ENCODE data around the gene TECPR2.
A peak's percentile ranks its signal among the peaks of the same experiment; 100 is the strongest.
"Not testable (repeated sequence)": the region's sequence is repeated elsewhere in the genome, so short reads cannot be mapped to it uniquely, and the experiment has no call there.

The TECPR2 gene, protein sequence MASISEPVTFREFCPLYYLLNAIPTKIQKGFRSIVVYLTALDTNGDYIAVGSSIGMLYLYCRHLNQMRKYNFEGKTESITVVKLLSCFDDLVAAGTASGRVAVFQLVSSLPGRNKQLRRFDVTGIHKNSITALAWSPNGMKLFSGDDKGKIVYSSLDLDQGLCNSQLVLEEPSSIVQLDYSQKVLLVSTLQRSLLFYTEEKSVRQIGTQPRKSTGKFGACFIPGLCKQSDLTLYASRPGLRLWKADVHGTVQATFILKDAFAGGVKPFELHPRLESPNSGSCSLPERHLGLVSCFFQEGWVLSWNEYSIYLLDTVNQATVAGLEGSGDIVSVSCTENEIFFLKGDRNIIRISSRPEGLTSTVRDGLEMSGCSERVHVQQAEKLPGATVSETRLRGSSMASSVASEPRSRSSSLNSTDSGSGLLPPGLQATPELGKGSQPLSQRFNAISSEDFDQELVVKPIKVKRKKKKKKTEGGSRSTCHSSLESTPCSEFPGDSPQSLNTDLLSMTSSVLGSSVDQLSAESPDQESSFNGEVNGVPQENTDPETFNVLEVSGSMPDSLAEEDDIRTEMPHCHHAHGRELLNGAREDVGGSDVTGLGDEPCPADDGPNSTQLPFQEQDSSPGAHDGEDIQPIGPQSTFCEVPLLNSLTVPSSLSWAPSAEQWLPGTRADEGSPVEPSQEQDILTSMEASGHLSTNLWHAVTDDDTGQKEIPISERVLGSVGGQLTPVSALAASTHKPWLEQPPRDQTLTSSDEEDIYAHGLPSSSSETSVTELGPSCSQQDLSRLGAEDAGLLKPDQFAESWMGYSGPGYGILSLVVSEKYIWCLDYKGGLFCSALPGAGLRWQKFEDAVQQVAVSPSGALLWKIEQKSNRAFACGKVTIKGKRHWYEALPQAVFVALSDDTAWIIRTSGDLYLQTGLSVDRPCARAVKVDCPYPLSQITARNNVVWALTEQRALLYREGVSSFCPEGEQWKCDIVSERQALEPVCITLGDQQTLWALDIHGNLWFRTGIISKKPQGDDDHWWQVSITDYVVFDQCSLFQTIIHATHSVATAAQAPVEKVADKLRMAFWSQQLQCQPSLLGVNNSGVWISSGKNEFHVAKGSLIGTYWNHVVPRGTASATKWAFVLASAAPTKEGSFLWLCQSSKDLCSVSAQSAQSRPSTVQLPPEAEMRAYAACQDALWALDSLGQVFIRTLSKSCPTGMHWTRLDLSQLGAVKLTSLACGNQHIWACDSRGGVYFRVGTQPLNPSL (N-terminal part only)

GRCh38 chr14:102362545-102363181, at the start of gene TECPR2, which contains the start of gene CINP:
Gene TECPR2 (plus strand): TSS chr14:102362941. CDS start chr14:102376722, 13,781 bp downstream.
Gene CINP (minus strand): TSS chr14:102362890. CDS start chr14:102362851, 39 bp downstream.
- peak; percentile 87 for DNase-seq

DNA sequence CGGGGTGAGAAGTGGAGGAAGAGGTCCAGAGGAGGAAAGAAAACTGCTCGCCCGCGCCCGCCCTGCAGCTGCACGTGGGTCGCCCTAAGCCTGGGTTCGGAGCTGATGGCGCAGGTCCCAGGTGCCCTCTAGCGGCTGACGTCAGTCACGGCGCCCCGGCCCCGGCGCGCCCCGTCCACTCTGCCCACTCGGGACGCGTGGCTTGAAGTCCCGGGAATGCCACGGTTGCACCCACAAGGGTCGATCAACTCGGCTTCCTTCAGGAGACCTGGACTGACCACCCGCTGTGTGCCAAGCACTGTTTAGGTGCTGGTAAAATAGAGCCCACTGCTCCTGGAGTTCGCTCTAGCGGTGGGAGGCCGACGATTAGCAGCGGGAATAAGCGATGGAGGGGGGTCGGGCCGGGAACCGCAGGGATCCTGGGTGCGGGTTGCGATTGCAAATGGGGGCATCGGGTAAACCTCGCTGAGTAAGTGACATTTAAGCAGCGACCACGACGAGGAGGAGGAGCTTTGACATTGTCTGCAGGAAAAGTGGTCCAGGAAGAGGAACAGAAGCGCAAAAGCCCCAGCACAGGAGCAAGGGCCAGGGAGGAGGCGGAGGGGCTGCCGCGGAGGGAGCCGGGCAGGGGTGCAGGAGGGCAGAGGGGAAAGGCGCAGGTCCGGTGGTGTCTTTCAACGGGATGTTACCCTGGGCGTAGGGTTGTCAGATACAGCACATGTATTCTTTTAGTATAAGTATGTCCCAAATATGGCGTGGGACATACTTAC, 48.3 kb upstream of the TECPR2 start:
- peak; percentile 55 for DNase-seq

GRCh38 chr14:102315121-102315520, 47.6 kb upstream of the TECPR2 start:
- no peak for DNase-seq

DNA sequence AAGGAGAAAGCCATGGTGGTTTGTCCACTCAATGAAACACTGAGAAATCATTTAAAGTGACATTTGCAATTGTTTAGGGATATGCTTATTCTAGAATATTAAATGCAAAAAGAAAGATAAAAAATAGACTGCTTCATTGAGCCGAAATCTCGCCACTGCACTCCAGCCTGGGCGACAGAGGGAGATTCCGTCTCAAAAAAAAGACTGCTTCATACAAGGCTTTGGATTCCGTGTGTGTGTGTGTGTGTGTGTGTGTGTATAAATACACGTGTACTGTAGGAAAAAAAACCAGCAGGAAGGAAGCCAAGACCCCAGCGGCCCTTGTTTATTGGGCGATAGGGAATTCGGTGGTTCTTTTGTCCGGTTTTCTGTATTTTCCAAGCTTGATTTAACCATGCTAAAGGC, 46.4 kb upstream of the TECPR2 start:
- DNase-seq = peak; percentile 29

DNA sequence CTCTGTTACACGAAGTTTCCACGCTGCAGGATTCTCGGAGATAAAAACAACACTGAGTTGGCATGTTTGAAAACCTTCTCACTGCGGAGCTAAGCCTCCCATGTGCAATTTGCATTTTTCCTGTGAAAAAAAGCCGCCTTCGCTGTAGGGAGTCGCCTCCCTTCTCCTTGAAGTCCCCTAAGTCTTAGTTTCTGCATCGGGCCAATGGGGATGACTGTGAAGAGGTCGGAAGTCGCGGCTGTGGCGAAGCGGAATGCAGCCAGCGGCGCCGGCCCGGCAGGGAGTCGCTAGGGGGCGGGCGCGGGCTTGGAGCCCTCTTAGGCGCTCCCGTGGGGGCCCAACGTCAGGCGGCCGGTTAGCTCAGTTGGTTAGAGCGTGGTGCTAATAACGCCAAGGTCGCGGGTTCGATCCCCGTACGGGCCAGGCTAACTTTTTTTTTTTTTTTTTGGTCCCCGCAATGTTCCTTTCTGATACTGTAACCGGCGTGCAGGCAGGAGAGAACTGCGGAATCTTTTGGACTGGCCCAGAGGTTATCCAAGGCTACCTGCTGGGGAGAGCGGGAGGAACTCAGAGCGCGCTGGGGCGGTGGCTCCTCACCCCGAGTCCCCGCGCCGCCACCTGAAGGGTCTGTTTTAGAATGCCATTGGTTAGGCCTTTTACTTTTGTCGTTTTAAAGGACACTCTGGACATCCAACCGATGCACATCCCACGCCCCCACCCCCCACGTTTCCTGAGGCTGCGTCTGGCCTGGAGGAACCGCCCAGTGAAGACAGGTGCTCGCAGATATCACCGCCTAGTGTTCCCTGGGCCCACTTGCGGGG, 45.8 kb upstream of the TECPR2 start:
- peak; percentile 67 for DNase-seq

DNA sequence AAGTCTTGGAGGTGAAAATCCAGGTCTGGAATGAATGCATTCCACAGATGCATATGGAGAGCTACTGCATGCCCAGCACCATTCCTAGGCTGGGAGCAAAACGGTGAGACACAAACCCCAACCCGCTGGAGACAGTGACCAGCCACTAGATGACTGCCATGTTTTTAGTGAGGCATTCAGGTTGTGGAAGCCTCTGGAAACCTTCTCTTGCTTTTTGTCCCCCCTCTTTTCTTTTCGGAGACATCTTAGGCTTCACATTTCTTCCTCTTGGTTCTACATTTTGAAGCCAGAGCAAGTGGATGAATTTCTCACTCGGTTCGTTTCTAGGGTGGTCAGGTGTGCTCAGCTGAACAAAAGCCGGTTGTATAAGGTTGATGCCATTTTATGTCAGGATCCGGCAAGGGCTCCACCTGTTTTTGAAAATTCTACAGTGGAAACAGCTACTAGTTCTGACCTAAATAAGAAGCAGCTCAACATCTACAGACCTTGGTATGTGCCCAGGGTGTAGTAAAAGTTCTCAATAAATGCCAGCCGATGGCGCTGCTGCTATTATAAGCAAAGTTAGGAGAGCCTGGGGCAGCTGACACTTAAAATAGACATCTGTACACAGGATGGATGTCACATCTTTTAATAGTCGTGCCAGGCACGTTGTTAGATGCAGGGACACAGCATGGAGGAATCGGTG, 45.0 kb upstream of the TECPR2 start:
- peak; percentile 28 for DNase-seq

GRCh38 chr14:102318781-102319276, 43.9 kb upstream of the TECPR2 start:
- DNase-seq = no peak

DNA sequence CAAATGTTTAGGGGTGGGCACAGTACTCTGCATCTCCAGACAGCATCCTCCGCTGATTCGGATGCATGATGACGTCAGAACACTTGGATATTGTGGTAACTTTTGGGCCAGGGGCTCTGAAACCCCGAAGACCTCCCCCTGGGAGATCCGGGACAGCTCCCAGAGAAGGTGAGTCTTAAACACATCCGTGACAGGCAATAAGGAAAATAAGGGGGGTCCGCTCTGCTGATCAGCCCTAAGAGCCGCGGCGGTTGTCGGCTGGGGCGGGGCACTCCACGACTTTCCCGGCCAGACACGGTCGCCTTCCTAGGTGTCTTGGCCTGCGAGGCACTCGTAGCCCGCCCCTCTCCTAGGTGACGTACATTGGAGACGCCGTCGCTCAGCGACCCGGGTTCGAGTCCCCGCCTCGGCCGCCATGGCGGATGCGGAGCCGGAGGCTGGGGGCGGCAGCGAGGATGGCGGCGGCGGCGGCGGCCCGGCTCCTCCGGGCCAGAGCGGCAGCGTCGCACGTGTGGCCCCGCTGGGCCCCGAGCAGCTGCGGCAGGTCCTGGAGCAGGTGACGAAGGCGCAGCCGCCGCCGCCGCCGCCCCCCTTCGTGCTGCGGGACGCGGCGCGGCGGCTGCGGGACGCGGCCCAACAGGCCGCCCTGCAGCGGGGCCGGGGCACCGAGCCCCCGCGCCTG, 43.2 kb upstream of the TECPR2 start, which contains the start of gene ZNF839:
TSS of gene ZNF839 (plus strand) at position 396 of the 682 bp plus-strand sequence. CDS start at position 416, 20 bp downstream.
- peak; percentile 61 for DNase-seq

- DNase-seq = no peak
Measured at GRCh38 chr14:102320033-102320660, 42.6 kb upstream of the TECPR2 start.

GRCh38 chr14:102320671-102321455, 41.9 kb upstream of the TECPR2 start:
- DNase-seq = no peak

DNA sequence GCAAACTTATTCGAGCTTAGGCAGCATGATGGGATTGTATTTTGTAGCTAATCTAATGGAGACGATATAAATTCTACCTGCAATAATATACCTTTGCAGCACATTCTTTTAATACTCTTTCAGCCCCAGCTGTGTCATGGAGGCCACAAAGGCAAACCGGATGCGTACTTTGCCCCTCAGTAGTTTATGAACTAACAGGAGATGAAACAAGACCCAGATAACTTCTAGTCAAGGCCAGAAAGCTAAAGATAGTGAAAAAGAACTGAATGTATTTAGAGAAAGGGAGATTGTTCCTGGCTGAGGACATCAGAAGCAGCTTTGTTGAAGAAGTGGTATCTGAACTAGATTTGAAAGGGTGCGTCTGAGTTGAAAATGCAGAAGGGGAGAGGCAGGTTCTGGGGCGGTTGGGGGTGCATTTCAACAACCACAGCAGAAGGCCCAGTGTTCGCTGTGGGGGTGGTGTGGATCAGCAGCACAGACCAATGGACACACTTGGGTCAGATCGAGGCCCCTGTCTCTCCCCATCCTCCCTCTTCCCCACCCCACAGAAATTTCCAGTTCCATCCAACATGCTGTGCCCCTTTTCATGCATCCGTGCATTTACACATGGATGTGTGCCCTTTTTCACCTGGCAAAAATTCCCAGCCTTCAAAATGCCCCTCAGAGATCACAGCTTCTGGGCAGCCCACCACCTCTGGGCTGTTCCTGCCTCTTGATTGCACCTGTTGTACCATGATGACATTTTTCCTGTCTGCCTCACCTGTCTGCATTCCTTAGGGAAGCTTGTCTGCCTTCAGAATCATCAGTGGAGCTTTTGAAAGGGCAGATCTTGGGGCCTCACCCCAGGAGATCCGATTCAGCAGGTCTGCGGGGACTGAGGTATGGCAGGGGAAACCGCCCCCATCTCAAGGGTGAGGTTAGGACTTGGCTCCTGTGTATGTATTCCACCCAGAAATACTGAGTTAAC, 41.0 kb upstream of the TECPR2 start:
- DNase-seq = no peak

DNA sequence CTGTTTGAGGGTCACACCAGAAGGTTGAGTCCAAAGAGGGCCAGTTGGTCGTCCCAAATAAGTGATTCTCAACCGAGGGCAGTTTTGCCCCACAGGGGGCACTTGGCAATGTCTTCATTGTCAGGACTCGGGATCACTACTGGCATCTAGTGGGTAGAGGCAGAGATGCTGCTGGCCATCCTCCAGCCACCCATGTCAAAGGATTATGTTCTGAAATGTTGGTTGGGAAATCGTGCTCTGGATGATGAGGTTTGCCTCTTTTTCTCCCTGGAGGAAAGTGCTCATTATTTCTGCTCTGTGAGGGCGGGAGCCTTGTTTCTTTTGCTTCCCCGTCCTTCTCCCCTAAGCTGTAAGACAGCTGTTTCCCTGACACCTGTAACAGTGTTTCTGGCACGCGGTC, 39.6 kb upstream of the TECPR2 start:
- DNase-seq = no peak

DNA sequence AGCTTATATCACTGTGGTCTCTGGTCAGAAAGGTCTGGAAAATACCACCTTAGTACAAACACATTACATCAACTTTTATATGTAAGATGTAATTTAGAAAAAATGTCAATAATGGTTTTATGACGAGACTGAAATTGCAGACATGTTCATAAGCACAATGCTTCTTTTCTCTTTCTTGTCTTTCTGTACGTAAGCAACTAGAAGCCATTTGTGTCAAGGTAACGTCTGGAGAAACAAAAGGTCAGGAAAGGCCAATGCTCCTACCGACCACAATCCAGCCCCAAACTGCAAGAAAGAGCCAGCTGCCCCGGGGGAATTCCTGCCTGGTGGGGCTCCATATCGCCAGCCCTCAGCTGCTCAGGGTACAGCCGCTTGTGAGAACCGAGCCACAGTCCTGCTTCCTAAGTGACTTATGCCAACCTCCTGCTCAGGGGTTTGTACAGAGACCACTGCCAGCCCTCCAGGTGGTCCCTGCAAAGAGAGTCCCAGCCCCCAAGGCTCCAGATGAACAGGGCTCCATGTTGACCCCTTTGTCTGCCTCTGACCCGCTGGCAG, 36.9 kb upstream of the TECPR2 start:
- DNase-seq = no peak

- DNase-seq = no peak
Measured at GRCh38 chr14:102326583-102326982, 36.2 kb upstream of the TECPR2 start.

DNA sequence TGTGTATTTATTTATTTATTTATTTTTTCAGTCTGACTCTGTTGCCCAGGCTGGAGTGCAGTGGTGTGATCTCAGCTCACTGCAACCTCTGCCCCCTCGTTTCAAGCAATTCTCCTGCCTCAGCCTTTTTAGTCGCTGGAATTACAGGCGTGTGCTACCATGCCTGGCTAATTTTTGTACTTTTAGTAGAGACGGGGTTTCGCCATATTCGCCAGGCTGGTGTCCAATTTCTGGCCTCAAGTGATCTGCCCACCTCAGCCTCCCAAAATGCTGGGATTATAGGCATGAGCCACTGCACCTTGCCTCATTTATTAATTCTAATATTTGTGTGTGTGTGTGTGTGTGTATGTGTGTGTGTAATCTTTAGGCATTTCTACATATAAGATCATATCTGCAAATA, 33.4 kb upstream of the TECPR2 start:
- DNase-seq = not testable (repeated sequence)

DNA sequence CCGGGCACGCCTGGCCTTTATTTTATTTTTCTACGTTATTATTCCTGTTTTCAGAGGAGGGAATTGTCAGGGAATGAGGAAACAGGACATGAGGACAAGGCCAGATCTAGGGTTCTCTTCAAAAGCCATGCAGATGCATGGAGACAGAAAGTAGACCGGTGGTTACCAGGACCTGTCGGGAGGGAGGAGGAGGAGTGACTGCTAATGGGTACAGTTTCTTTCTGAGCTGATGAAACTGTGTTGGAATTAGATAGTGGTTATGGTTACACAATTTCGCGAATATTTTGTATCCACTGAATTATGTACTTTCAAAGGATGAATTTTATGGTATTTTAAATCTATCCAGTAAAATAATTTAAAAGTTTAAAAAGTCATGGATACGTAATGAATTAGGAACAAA, 31.9 kb upstream of the TECPR2 start:
- no peak for DNase-seq

All from DMS 273 treated with DMSO at 0.1 percent for 48 hours (cell line).